Heart right ventricle (tissue), 16 donors: ENCODE data around the gene TTPAL. TPM values are rescaled to one million over a fixed set of nuclear protein-coding genes. Genes with fewer than 3 reads are reported as not detected.

ENCODE experiments used
- ATAC-seq, 8 donors: fragments of 200-7000 bp; cut with Tn5 transposase; one replicate each; pipeline ENCODE4 v1.9.1; 2020; ENCODE audit warnings: mild to moderate bottlenecking in 8 of 8, moderate library complexity in 8 of 8, moderate number of reproducible peaks in 1 of 8
- DNase-seq, 2 donors: peaks; one replicate each; pipeline ENCODE4 v3.0.0-alpha.2; 2020
- H3K27ac ChIP-seq, 10 donors: fragments of 200-600 bp; sonication (generic) in 2 of 10; one replicate each; pipeline versions ENCODE4 v1.5.0 to v1.8.0; 2020 to 2022; ENCODE audit warnings: mild to moderate bottlenecking in 3 of 10
- H3K27me3 ChIP-seq, 7 donors: fragments of 200-600 bp; one replicate each; pipeline ENCODE4 v1.8.0; 2021 to 2022; ENCODE audit warnings: mild to moderate bottlenecking in 2 of 7
- H3K36me3 ChIP-seq, 9 donors: fragments of 200-600 bp; sonication (generic) in 1 of 9; one replicate each; pipeline versions ENCODE4 v1.5.0 to v1.8.0; 2020 to 2022; ENCODE audit warnings: mild to moderate bottlenecking in 2 of 9
- H3K4me1 ChIP-seq, 9 donors: fragments of 200-600 bp; sonication (generic) in 1 of 9; one replicate each; pipeline versions ENCODE4 v1.5.0 to v1.8.0; 2020 to 2022; ENCODE audit warnings: mild to moderate bottlenecking in 4 of 9
- H3K4me3 ChIP-seq, 10 donors: fragments of 200-600 bp; sonication (generic) in 2 of 10; one replicate each; pipeline versions ENCODE4 v1.5.0 to v1.8.0; 2020 to 2022; ENCODE audit warnings: mild to moderate bottlenecking in 7 of 10, moderate library complexity in 2 of 10
- H3K9me3 ChIP-seq, 11 donors: fragments of 200-600 bp in 10 of 11; sonication (generic) in 2 of 11; one replicate each; pipeline versions ENCODE4 v1.5.0 to v1.8.0; 2013 to 2022; ENCODE audit warnings: mild to moderate bottlenecking in 2 of 11, control low read depth in 1 of 11, moderate library complexity in 1 of 11
- CTCF ChIP-seq, 9 donors: fragments of 200-600 bp; sonication (generic) in 2 of 9; IDR thresholded peaks; one replicate each; pipeline versions ENCODE4 v1.5.0 to v1.8.0; 2021 to 2022; ENCODE audit warnings: antibody characterized with exemption in 9 of 9, mild to moderate bottlenecking in 5 of 9, moderate library complexity in 1 of 9
- WGBS, 2 donors: extraction: QIAGEN DNeasy Blood & Tissue Kit; methylation state at CpG; one replicate each; pipeline ENCODE4 v1.1.7; 2013; ENCODE audit warnings: inconsistent platforms in 1 of 2; 5-methylcytosine and 5-hydroxymethylcytosine counted together
- intact Hi-C, 10 donors: fragments of 100-400 bp; cut with DNase I; formaldehyde crosslinking; loops; one replicate each; pipeline versions ENCODE4 v1.11.1 to v1.14.2; 2022
- polyA plus RNA-seq, 2 donors: library from polyadenylated mRNA; stranded (reverse); fragments of 200-250 nt; gene quantifications; one replicate each; pipeline ENCODE4 v1.2.3, GENCODE V29; 2013
- total RNA-seq, 10 donors: library from RNA; stranded (reverse); fragmentation: NEBNext Ultra II Directional in 3 of 10; extraction: Animal tissue kit (Norgen Biotek cat#: 25700) in 3 of 10; gene quantifications; one replicate each; pipeline versions ENCODE4 v1.2.1 to v1.2.4, GENCODE V29; 2021 to 2023
- donor health status: Arrhythmogenic right ventricular cardiomyopathy.
- donor health status: ischemic (EF 13 %, LVEDD 7.1; RV severe dilation, severe dysfunction).
- donor health status: healthy with polysubstance abuse.
- donor health status: DM: no; HTN: yes; CAD: no.
- donor health status: DM: no; HTN: no; CAD: no.
- donor health status: ischemic (EF 25% LVEDD 6.9; RV normal size, moderate dysfunction).
- donor health status: ischemic (EF 25% LVEDD 5.7; RV mildly dilated, moderate dysfunction).
- donor health status: healthy.
- donor health status: DM: yes; HTN: yes; CAD: no.
- donor health status: Ischemic cardiomyopathy.
- donor health status: ischemic (EF 35%, LVEDD 5.7; RV mildly dilated, moderate dysfunction).
- donor health status: nonischemic (EF 11% LVEDD 7.7; RV severe dilation, severe dysfunction).
- donor health status: DM: yes; HTN: yes; CAD: no.
- donor health status: PGD.
- donor health status: ischemic (EF 29% LVEDD 5.4; RV normal size, mild dysfunction).
- donor health status: nonischemic (EF 23%, LVEDD 6.1; RV moderate dilation, normal function).

TTPAL gene
- total and polyA plus RNA-seq, 12 donors = 2.3 to 7.3 (median 4.2) TPM

- no peaks in the 10 kb centered on the region for H3K27me3 ChIP-seq
- TF ChIP-seq CTCF (IDR thresholded peaks at IDR 0.05) = no peak
- no peaks in the 10 kb centered on the region for H3K9me3 ChIP-seq
- H3K4me3 ChIP-seq = no peak overlapping the region
- no peak overlapping the region for H3K27ac ChIP-seq
- ATAC-seq = no peak
- intact Hi-C loops = loop anchor here in 1 of 10 donors (10.0 kb wide), 1 partner anchor 249 kb away; no protein-coding TSS in a partner anchor
- H3K36me3 ChIP-seq = peaks cover 0 to 98% (median 23%) of the 10 kb centered on the region in 9 donors
- no peak for DNase-seq
- 73 to 76% methylated on average over 2 of the region's 2 CpGs for WGBS, 2 donors
- H3K4me1 ChIP-seq = peaks cover 0 to 8% (median 0%) of the 10 kb centered on the region in 9 donors
Measured at GRCh38 chr20:44485830-44486198, 10.1 kb downstream of the TTPAL start.

GRCh38 chr20:44488551-44488950 lies 12.9 kb downstream of the TTPAL start:
- Histone ChIP-seq H3K4me3 (no peak overlapping the region), H3K27me3 (no peaks in the 10 kb centered on the region), H3K9me3 (no peaks in the 10 kb centered on the region), H3K27ac (no peak overlapping the region), H3K4me1 (peaks cover 0 to 16% (median 6%) of the 10 kb centered on the region in 9 donors), H3K36me3 (peaks cover 0 to 100% (median 31%) of the 10 kb centered on the region in 9 donors)
- TF ChIP-seq CTCF (IDR thresholded peaks at IDR 0.05) = no peak
- 80 to 87% methylated on average over 5 of the region's 5 CpGs for whole genome bisulfite sequencing, 2 donors
- ATAC-seq (no peak), DNase-seq (no peak)
- intact Hi-C loops = loop anchor here in 1 of 10 donors (10.0 kb wide), 1 partner anchor 246 kb away; no protein-coding TSS in a partner anchor

GRCh38 chr20:44489223-44489622 lies 13.5 kb downstream of the TTPAL start:
- Histone ChIP-seq H3K36me3 (peaks cover 0 to 100% (median 38%) of the 10 kb centered on the region in 9 donors), H3K4me3 (no peak overlapping the region), H3K9me3 (no peaks in the 10 kb centered on the region), H3K27me3 (no peaks in the 10 kb centered on the region), H3K4me1 (peaks cover 0 to 16% (median 6%) of the 10 kb centered on the region in 9 donors), H3K27ac (no peak overlapping the region)
- intact Hi-C loops = loop anchor here in 1 of 10 donors (10.0 kb wide), 1 partner anchor 246 kb away; no protein-coding TSS in a partner anchor
- no peak for TF ChIP-seq CTCF (IDR thresholded peaks at IDR 0.05)
- ATAC-seq = no peak
- 80 to 90% methylated on average over 9 of the region's 9 CpGs for WGBS, 2 donors
- DNase-seq = no peak

GRCh38 chr20:44489931-44490330 lies 14.3 kb downstream of the TTPAL start:
- WGBS, 2 donors = 87 to 89% methylated on average over 3 of the region's 3 CpGs
- TF ChIP-seq CTCF (IDR thresholded peaks at IDR 0.05) = no peak
- Histone ChIP-seq H3K4me3 (no peak overlapping the region), H3K4me1 (peaks cover 0 to 16% (median 6%) of the 10 kb centered on the region in 9 donors), H3K27ac (no peak overlapping the region), H3K27me3 (no peaks in the 10 kb centered on the region), H3K9me3 (no peaks in the 10 kb centered on the region), H3K36me3 (peaks cover 0 to 100% (median 45%) of the 10 kb centered on the region in 9 donors)
- ATAC-seq = no peak
- no peak for DNase-seq
- intact Hi-C loops = loop anchor here in 1 of 10 donors (10.0 kb wide), 1 partner anchor 245 kb away; no protein-coding TSS in a partner anchor
